ENCODE results near the gene CRYL1.

GRCh38 chr13:20512042-20512683 lies 13.5 kb downstream of the CRYL1 start:
- no peak for TF ChIP-seq CTCF (IDR thresholded peaks at IDR 0.05)
- TF ChIP-seq SIN3A (IDR thresholded peaks at IDR 0.05; ENCODE audit: borderline replicate concordance, insufficient read depth, low read depth, low read length) = no peak
- TF ChIP-seq POLR2AphosphoS5 (IDR thresholded peaks at IDR 0.05; ENCODE audit: low read depth, low read length) = no peak
- no peak for TF ChIP-seq REST (IDR thresholded peaks at IDR 0.05; ENCODE audit: insufficient read depth in 1 of 2, low read depth in 2 of 2, low read length in 1 of 2)

Data from Panc1 (cell line).